ENCODE data around the gene CFHR1.
"Not testable (repeated sequence)": the region's sequence is repeated elsewhere in the genome, so short reads cannot be mapped to it uniquely, and the experiment has no call there.

The CFHR1 gene

DNA sequence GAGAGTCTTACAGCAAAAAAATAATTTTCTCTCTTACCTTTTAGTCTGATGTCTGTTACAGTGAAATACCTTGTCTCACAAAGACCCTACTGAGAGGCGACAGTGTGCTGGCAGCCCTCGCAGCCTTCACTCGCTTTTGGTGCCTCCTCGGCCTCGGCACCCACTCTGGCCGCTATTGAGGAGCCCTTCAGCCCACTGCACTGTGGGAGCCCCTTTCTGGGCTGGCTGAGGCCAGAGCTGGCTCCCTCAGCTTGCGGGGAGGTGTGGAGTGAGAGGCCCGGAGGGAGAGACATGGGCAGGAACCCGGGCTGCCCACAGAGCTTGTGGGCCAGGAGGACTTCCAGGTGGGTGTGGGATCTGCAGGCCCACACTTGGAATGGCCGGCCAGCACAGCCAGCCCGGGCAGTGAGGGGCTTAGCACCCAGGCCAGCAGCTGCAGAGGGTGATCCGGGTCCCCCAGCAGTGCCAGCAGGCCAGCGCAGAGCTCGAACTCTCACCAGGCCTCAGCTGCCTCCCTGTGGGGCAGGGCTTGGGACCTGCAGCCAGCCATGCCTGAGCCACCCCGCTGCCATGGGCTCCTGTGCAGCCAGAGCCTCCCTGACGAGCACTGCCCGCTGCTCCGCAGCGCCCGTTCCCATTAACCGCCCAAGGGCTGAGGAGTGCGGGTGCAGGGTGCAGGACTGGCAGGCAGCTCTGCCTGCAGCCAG is 10.8 kb upstream of the CFHR1 start:
- TF ChIP-seq TCF4 (CRISPR knock-in tag; IDR thresholded peaks at IDR 0.05; ENCODE audit: borderline replicate concordance) (no peak), ARNTL (CRISPR knock-in tag; IDR thresholded peaks at IDR 0.05; ENCODE audit: borderline replicate concordance, low read depth) (no peak), ESRRG (CRISPR knock-in tag; IDR thresholded peaks at IDR 0.05) (no peak), SNAI2 (CRISPR knock-in tag; IDR thresholded peaks at IDR 0.05) (no peak), OSR1 (CRISPR knock-in tag; IDR thresholded peaks at IDR 0.05) (no peak), ZNF8 (CRISPR knock-in tag; IDR thresholded peaks at IDR 0.05) (no peak), CSDC2 (CRISPR knock-in tag; IDR thresholded peaks at IDR 0.05) (no peak), RARB (CRISPR knock-in tag; IDR thresholded peaks at IDR 0.05) (no peak), ZNF70 (CRISPR knock-in tag; IDR thresholded peaks at IDR 0.05) (no peak)
- TF ChIP-seq, protein P1, sequence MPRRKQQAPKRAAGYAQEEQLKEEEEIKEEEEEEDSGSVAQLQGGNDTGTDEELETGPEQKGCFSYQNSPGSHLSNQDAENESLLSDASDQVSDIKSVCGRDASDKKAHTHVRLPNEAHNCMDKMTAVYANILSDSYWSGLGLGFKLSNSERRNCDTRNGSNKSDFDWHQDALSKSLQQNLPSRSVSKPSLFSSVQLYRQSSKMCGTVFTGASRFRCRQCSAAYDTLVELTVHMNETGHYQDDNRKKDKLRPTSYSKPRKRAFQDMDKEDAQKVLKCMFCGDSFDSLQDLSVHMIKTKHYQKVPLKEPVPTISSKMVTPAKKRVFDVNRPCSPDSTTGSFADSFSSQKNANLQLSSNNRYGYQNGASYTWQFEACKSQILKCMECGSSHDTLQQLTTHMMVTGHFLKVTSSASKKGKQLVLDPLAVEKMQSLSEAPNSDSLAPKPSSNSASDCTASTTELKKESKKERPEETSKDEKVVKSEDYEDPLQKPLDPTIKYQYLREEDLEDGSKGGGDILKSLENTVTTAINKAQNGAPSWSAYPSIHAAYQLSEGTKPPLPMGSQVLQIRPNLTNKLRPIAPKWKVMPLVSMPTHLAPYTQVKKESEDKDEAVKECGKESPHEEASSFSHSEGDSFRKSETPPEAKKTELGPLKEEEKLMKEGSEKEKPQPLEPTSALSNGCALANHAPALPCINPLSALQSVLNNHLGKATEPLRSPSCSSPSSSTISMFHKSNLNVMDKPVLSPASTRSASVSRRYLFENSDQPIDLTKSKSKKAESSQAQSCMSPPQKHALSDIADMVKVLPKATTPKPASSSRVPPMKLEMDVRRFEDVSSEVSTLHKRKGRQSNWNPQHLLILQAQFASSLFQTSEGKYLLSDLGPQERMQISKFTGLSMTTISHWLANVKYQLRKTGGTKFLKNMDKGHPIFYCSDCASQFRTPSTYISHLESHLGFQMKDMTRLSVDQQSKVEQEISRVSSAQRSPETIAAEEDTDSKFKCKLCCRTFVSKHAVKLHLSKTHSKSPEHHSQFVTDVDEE (CRISPR knock-in tag; IDR thresholded peaks at IDR 0.05) = no peak
- ATAC-seq = no peak

DNA sequence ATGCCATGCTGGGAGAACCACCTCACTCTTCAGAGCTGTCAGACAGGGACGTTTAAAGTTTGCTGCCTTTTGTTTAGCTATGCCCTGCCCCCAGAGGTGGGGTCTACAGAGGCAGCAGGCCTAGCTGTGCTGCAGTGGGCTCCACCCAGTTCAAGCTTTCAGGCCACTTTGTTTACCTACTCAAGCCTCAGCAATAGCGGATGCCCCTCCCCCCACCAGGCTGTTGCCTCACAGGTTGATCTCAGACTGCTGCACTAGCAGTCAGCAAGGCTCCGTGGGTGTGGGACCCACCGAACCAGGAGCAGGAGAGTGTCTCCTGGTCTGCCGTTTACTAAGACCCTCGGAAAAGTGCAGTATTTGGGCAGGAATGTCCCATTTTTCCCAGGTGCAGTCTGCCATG is 2.1 kb upstream of the CFHR1 start:
- not testable (repeated sequence) for ATAC-seq

DNA sequence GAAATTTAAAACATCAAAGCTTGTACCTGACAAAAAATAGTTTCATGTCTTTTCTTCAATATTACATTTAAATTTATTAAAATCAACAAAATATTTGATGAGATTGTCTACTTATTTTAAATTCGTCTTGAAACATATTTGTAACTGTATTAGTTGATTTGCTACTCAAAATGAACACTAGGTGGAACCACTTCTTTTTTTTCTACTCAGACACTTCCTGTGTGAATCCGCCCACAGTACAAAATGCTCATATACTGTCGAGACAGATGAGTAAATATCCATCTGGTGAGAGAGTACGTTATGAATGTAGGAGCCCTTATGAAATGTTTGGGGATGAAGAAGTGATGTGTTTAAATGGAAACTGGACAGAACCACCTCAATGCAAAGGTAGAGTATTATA is 8.3 kb downstream of the CFHR1 start:
- peak; percentile 97 for ATAC-seq

DNA sequence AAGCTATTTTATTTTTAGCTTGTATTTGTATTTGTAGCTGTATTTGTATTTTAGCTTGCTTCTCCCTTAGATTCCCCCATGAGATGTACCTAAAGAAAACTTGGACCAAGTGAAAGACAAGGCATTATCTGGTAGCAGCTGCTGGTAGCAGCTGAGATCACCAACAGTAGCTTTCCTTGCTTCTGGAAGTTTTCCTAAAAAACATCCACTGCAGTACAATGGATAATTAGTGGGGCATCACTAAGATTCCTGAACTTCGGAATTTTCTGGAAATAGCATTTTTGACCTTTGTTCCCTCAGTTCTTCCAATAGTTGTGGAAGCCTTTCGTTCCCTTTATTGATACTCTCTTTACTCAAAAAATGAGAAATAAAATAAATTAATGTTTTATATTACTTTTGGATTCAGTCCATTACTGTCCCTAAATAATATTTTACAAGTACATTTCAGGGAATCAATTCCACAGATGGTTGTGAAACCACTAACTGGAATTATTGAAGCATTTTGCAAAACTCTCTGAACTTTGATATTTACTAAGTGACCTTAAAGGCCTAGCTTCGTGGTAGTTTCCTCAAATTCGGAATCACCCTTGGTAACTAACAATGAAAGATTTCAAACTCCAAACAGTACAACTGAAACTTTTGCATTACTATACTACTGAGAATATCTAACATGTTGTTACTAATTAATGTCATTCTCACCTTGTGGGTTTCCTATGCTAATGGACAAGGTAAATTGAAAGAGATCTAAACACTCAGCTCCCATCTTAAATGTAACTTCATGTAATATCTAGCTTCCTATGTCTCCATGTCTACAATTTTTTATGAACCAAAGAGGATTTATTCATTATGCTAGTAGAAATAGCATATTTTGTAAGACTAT is 30.3 kb downstream of the CFHR1 start:
- not testable (repeated sequence) for ATAC-seq

DNA sequence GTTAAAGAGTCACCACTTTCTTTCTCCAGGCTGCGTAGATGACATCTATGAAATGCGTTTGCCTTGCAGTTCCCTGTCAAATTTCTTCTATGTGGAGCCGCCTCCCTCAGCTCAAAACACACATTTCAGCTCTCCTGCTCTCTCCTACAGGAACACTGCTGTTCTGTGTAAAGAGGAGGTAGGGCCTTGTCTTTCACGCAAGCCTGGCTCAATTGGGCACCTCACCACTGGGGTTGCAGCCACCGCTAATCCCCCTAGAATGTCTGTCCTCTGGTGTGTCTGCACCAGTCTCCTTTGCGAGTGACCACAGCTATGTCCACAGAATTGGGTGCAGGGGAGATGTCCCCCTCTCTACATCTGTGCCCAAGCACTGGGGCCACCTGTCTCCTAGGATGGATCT is 36.5 kb downstream of the CFHR1 start:
- TF ChIP-seq BACH2 (CRISPR knock-in tag; IDR thresholded peaks at IDR 0.05; ENCODE audit: borderline replicate concordance) (no peak), TCF4 (CRISPR knock-in tag; IDR thresholded peaks at IDR 0.05; ENCODE audit: borderline replicate concordance) (no peak), ESRRG (CRISPR knock-in tag; IDR thresholded peaks at IDR 0.05) (no peak), ZC3H10 (CRISPR knock-in tag; IDR thresholded peaks at IDR 0.05) (no peak), ZFP30 (CRISPR knock-in tag; IDR thresholded peaks at IDR 0.05) (no peak), PPARA (CRISPR knock-in tag; IDR thresholded peaks at IDR 0.05; ENCODE audit: borderline replicate concordance) (no peak), GLIS3 (CRISPR knock-in tag; IDR thresholded peaks at IDR 0.05) (no peak), ZNF565 (CRISPR knock-in tag; conservative IDR thresholded peaks at IDR 0.05; ENCODE audit: low read depth) (no peak), ARNTL (CRISPR knock-in tag; IDR thresholded peaks at IDR 0.05; ENCODE audit: borderline replicate concordance, low read depth) (no peak), TOX (CRISPR knock-in tag; IDR thresholded peaks at IDR 0.05; ENCODE audit: borderline replicate concordance) (no peak), ISL1 (CRISPR knock-in tag; IDR thresholded peaks at IDR 0.05) (no peak), CSDC2 (CRISPR knock-in tag; IDR thresholded peaks at IDR 0.05) (no peak)
- TF ChIP-seq, protein P2, sequence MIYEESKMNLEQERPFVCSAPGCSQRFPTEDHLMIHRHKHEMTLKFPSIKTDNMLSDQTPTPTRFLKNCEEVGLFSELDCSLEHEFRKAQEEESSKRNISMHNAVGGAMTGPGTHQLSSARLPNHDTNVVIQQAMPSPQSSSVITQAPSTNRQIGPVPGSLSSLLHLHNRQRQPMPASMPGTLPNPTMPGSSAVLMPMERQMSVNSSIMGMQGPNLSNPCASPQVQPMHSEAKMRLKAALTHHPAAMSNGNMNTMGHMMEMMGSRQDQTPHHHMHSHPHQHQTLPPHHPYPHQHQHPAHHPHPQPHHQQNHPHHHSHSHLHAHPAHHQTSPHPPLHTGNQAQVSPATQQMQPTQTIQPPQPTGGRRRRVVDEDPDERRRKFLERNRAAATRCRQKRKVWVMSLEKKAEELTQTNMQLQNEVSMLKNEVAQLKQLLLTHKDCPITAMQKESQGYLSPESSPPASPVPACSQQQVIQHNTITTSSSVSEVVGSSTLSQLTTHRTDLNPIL (CRISPR knock-in tag; IDR thresholded peaks at IDR 0.05; ENCODE audit: low read depth) = no peak
- TF ChIP-seq, protein P1 (CRISPR knock-in tag; IDR thresholded peaks at IDR 0.05) = no peak
- TF ChIP-seq, protein P3, sequence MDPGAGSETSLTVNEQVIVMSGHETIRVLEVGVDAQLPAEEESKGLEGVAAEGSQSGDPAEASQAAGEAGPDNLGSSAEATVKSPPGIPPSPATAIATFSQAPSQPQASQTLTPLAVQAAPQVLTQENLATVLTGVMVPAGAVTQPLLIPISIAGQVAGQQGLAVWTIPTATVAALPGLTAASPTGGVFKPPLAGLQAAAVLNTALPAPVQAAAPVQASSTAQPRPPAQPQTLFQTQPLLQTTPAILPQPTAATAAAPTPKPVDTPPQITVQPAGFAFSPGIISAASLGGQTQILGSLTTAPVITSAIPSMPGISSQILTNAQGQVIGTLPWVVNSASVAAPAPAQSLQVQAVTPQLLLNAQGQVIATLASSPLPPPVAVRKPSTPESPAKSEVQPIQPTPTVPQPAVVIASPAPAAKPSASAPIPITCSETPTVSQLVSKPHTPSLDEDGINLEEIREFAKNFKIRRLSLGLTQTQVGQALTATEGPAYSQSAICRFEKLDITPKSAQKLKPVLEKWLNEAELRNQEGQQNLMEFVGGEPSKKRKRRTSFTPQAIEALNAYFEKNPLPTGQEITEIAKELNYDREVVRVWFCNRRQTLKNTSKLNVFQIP (CRISPR knock-in tag; IDR thresholded peaks at IDR 0.05; ENCODE audit: borderline replicate concordance, low read depth) = no peak
- TF ChIP-seq, protein P4, sequence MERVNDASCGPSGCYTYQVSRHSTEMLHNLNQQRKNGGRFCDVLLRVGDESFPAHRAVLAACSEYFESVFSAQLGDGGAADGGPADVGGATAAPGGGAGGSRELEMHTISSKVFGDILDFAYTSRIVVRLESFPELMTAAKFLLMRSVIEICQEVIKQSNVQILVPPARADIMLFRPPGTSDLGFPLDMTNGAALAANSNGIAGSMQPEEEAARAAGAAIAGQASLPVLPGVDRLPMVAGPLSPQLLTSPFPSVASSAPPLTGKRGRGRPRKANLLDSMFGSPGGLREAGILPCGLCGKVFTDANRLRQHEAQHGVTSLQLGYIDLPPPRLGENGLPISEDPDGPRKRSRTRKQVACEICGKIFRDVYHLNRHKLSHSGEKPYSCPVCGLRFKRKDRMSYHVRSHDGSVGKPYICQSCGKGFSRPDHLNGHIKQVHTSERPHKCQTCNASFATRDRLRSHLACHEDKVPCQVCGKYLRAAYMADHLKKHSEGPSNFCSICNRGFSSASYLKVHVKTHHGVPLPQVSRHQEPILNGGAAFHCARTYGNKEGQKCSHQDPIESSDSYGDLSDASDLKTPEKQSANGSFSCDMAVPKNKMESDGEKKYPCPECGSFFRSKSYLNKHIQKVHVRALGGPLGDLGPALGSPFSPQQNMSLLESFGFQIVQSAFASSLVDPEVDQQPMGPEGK (CRISPR knock-in tag; IDR thresholded peaks at IDR 0.05; ENCODE audit: borderline replicate concordance) = no peak
- no peak for ATAC-seq

Data from SK-N-SH treated with all-trans-retinoic acid at 6 μM for 48 hours (cell line).